ENCODE data around the gene E2F2. TPM values are rescaled to one million over a fixed set of nuclear protein-coding genes. Genes with fewer than 3 reads are reported as not detected.

The E2F2 gene
- total and polyA plus RNA-seq, 2 of the 13 experiments (the other 11 are each of a cell fraction or from before 2014, with no cell fraction given), result 0.65 to 6.6 TPM

- TF ChIP-seq MZF1 (CRISPR knock-in tag; IDR thresholded peaks at IDR 0.05; ENCODE audit: borderline replicate concordance) (no peak), HNF1A (IDR thresholded peaks at IDR 0.05; ENCODE audit: low read depth) (no peak), HNF1A (CRISPR knock-in tag; IDR thresholded peaks at IDR 0.05; ENCODE audit: borderline replicate concordance) (no peak; the same call in 1 of the 2 replicates), ZNF761 (CRISPR knock-in tag; conservative IDR thresholded peaks at IDR 0.05) (no peak), KDM3A (CRISPR knock-in tag; IDR thresholded peaks at IDR 0.05; ENCODE audit: low read depth) (no peak), ZNF770 (CRISPR knock-in tag; IDR thresholded peaks at IDR 0.05) (0 out of 2 replicates have a peak, but pooled peaks have one; percentile 8), ZNF124 (CRISPR knock-in tag; IDR thresholded peaks at IDR 0.05) (no peak), KMT2A (CRISPR knock-in tag; IDR thresholded peaks at IDR 0.05) (no peak), ZNF501 (CRISPR knock-in tag; IDR thresholded peaks at IDR 0.05) (no peak), MEIS2 (CRISPR knock-in tag; IDR thresholded peaks at IDR 0.05) (no peak), THYN1 (CRISPR knock-in tag; IDR thresholded peaks at IDR 0.05; ENCODE audit: borderline replicate concordance, low read depth) (no peak), SOX5 (CRISPR knock-in tag; IDR thresholded peaks at IDR 0.05; ENCODE audit: borderline replicate concordance) (no peak), CREM (IDR thresholded peaks at IDR 0.05) (peak; percentile 44; the same call in 1 of the 2 replicates), CREM (CRISPR knock-in tag; IDR thresholded peaks at IDR 0.05) (no peak), ZNF639 (CRISPR knock-in tag; conservative IDR thresholded peaks at IDR 0.05) (no peak), MED1 (CRISPR knock-in tag; IDR thresholded peaks at IDR 0.05) (peak; percentile 54), ZFP1 (CRISPR knock-in tag; IDR thresholded peaks at IDR 0.05) (0 out of 2 replicates have a peak, but pooled peaks have one; percentile 39), ZHX1 (CRISPR knock-in tag; IDR thresholded peaks at IDR 0.05; ENCODE audit: low read depth) (no peak), ZNF788 (CRISPR knock-in tag; IDR thresholded peaks at IDR 0.05; ENCODE audit: borderline replicate concordance) (peak; percentile 25; the same call in 1 of the 2 replicates), ZNF17 (CRISPR knock-in tag; IDR thresholded peaks at IDR 0.05) (no peak), POLR2G (IDR thresholded peaks at IDR 0.05; ENCODE audit: low read depth, low read length) (no peak)
These were observed 32.8 kb upstream of the E2F2 start (continued) for GRCh38 chr1:23563755-23564374.

Measured in HepG2 (cell line).